ENCODE results near the gene EME1. TPM values are rescaled to one million over a fixed set of nuclear protein-coding genes. Genes with fewer than 3 reads are reported as not detected.

EME1 gene
- total RNA-seq, 1 experiment from 2014 or later, result 19.0 TPM

DNA sequence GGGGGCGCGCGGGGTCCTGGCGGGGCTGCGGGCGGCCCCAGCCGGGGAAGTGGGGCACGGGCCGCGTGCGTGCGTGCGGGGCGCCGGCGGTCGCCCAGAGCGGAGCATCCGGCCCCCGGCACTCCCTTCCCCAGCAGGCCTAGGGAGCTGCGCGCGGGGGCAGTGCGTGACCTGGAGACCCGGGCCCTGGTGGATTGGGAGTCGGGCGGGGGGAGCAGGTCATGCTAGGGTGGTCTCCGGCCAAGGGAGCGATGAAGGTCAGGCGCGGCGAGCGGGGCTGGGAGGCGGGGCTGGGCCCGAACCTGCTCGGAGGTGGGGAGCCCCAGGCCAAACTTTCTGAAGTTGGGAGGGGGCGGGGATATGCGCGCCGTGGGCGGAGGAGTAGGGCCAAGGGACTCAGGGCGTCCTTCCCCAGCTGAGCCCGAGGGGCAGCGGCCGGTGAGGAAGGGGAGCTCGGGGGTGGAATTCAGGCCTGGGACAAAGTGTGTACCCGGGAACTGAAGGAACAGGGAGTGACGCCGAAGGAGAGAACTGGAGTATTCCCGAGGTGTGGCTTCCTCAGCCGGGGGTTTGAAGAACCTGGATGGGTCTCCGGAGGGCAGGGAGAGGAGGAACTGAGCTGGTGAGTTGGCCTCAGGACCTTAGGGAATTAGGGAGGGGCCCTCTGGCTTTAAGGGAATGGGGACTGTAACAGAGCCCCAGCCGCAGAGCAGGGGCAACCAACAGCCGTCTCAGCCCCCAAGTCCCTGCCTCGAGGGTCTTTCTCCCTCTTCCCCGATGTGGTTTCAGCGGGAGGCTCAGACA lies 26.5 kb upstream of the EME1 start:
- no peak for DNase-seq (ENCODE audit: low read depth)
- in situ Hi-C loops (cut with HindIII; ENCODE audit: low pct_unique_long_range_greater_than_20kb, low sequenced_read_pairs), result no loop called here

DNA sequence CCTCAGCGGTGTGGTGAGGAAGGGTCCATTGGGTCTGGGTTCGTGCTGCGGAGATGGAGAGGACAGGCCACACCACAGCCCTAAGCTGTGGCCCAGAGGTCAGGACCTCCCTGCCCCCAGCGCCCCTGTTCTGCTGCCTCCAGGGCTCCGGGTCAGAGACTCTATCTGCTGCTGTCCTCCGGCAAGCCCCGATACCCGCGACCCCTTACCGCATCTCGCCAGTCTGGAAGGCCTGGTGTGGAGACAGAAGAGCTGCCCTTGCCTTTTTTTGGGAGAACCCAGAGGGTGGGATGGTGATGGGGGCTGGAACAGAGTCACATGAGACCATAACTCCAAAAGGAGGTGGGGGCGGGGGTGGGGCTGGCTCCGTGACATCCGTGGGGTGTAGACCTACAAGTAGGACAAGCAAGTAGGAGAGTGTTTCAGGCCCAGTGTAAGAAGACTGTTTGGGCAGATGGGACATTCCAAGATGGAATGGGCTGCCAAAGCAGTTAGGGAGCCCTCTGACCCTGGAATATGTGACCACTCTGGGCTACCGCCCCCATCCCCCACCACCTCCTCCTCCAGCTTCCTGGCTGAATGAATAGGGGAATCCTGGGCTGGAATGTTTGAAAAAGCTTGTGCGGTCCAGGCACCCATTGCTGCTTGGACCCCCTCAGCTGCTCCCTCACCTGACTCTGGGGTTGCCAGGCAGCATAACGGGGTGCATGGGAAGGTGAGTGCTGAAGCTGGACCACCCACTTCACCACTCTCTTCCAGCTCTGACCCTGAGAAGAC lies 25.7 kb upstream of the EME1 start:
- DNase-seq (ENCODE audit: low read depth), result no peak
- in situ Hi-C loops (cut with HindIII; ENCODE audit: low pct_unique_long_range_greater_than_20kb, low sequenced_read_pairs), result no loop called here

DNA sequence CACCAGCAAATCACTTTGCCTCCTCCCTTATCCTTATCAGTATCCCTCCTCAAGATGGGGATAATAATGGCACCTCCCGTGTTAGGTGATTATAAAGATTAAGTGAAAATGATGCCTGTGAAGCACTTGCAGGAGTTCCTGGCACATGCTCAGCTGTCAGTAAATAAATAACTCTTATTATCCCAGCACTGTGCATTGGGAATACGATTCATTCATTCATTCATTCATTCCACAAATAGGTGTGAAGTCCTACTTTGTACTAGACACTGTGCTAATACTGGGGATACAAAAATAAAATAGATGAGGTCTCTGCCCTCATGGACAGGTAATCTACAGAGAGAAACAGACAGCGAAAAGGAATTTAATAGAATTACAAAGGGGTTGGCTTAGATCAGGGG lies 25.1 kb upstream of the EME1 start:
- in situ Hi-C loops (cut with HindIII; ENCODE audit: low pct_unique_long_range_greater_than_20kb, low sequenced_read_pairs), result no loop called here
- no peak for DNase-seq (ENCODE audit: low read depth)

- no peak for DNase-seq (ENCODE audit: low read depth)
- in situ Hi-C loops (cut with HindIII; ENCODE audit: low pct_unique_long_range_greater_than_20kb, low sequenced_read_pairs), result no loop called here
Measured at GRCh38 chr17:50348522-50349242, 24.3 kb upstream of the EME1 start.

DNA sequence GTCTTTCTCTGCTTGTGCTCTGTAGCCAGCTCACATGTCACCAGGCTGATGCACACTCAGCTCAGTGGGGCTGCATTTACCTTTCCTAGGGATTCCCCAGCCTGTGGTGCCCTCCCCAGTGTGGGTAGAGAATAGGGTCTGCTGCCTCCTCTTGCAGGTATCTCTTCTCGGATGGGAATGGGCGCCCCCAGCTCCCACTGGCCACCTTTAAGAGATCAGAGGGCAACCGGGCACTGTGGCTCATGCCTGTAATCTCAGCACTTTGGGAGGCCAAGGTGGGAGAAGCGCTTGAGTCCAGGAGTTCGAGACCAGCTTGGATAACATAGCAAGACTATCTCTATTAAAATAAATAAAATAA lies 23.8 kb upstream of the EME1 start:
- in situ Hi-C loops (cut with HindIII; ENCODE audit: low pct_unique_long_range_greater_than_20kb, low sequenced_read_pairs), result no loop called here
- no peak for DNase-seq (ENCODE audit: low read depth)

- in situ Hi-C loops (cut with HindIII; ENCODE audit: low pct_unique_long_range_greater_than_20kb, low sequenced_read_pairs), result no loop called here
- no peak for DNase-seq (ENCODE audit: low read depth)
Measured at GRCh38 chr17:50350733-50351132, 22.3 kb upstream of the EME1 start.

- DNase-seq (ENCODE audit: low read depth), result no peak
- in situ Hi-C loops (cut with HindIII; ENCODE audit: low pct_unique_long_range_greater_than_20kb, low sequenced_read_pairs), result no loop called here
Measured at GRCh38 chr17:50352072-50352692, 20.8 kb upstream of the EME1 start.

- in situ Hi-C loops (cut with HindIII; ENCODE audit: low pct_unique_long_range_greater_than_20kb, low sequenced_read_pairs), result no loop called here
- DNase-seq (ENCODE audit: low read depth), result no peak
Measured at GRCh38 chr17:50352693-50353599, 20.1 kb upstream of the EME1 start.

- in situ Hi-C loops (cut with HindIII; ENCODE audit: low pct_unique_long_range_greater_than_20kb, low sequenced_read_pairs), result no loop called here
- DNase-seq (ENCODE audit: low read depth), result no peak
Measured at GRCh38 chr17:50353600-50354195, 19.3 kb upstream of the EME1 start.

DNA sequence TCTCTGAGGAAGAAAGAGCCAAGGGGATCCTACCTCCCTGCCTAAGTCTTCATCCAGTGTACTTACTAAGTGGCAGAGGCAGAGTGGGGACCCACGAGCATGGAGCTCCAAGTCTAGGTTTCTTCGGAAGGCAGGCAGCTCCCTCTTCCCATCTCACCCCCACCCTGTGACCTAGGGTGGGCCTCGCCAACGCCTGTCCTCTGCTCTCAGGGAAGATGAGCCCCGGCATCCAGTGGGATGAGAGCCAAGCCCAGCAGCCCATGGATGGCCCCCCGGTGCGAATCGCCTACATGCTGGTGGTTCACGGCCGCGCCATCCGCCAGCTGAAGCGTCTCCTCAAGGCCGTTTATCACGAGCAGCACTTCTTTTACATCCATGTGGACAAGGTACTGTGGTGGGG lies 18.8 kb upstream of the EME1 start:
- in situ Hi-C loops (cut with HindIII; ENCODE audit: low pct_unique_long_range_greater_than_20kb, low sequenced_read_pairs), result no loop called here
- DNase-seq (ENCODE audit: low read depth), result no peak

DNA sequence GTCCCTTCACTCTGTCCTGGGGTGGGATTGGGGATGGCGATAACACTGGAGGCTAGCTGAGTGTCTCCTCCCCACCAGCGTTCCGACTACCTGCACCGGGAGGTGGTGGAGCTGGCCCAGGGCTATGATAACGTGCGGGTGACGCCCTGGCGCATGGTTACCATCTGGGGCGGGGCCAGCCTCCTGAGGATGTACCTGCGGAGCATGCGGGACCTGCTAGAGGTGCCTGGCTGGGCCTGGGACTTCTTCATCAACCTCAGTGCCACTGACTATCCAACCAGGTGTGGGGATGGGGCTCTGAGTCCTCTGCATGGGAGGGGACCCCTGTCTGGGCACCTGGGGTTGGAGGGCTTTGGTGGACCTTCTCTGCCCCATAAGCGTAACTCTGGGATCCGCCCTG lies 18.3 kb upstream of the EME1 start:
- DNase-seq (ENCODE audit: low read depth), result no peak
- in situ Hi-C loops (cut with HindIII; ENCODE audit: low pct_unique_long_range_greater_than_20kb, low sequenced_read_pairs), result no loop called here

- in situ Hi-C loops (cut with HindIII; ENCODE audit: low pct_unique_long_range_greater_than_20kb, low sequenced_read_pairs), result no loop called here
- DNase-seq (ENCODE audit: low read depth), result no peak
Measured at GRCh38 chr17:50355336-50355700, 17.7 kb upstream of the EME1 start.

GRCh38 chr17:50355701-50356341 lies 17.2 kb upstream of the EME1 start:
- in situ Hi-C loops (cut with HindIII; ENCODE audit: low pct_unique_long_range_greater_than_20kb, low sequenced_read_pairs), result no loop called here

GRCh38 chr17:50356418-50356817 lies 16.6 kb upstream of the EME1 start:
- in situ Hi-C loops (cut with HindIII; ENCODE audit: low pct_unique_long_range_greater_than_20kb, low sequenced_read_pairs), result no loop called here
- no peak for DNase-seq (ENCODE audit: low read depth)

More at GRCh38 chr17:50355701-50356341, 17.2 kb upstream of the EME1 start:
- no peak for DNase-seq (ENCODE audit: low read depth)

- in situ Hi-C loops (cut with HindIII; ENCODE audit: low pct_unique_long_range_greater_than_20kb, low sequenced_read_pairs), result no loop called here
Measured at GRCh38 chr17:50356892-50357510, 16.0 kb upstream of the EME1 start.

DNA sequence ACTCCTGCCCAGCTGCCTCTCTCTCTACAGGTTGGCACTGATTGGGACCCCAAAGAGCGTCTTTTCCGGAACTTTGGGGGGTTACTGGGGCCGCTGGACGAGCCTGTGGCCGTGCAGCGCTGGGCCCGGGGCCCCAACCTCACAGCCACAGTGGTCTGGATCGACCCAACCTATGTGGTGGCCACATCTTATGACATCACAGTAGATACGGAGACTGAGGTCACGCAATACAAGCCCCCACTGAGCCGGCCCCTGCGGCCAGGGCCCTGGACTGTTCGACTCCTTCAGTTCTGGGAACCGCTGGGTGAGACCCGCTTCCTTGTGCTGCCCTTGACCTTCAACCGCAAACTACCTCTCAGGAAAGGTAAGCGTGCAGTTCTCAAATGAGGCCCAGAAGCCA lies 14.9 kb upstream of the EME1 start:
- in situ Hi-C loops (cut with HindIII; ENCODE audit: low pct_unique_long_range_greater_than_20kb, low sequenced_read_pairs), result no loop called here
- no peak for DNase-seq (ENCODE audit: low read depth)

More at GRCh38 chr17:50356892-50357510, 16.0 kb upstream of the EME1 start:
- DNase-seq (ENCODE audit: low read depth), result no peak
